Measurements from ENCODE around the gene URI1.

The URI1 gene

GRCh38 chr19:30064771-30065494 is 122.9 kb downstream of the URI1 start:
- H3K4me3 ChIP-seq (ENCODE audit: low read depth, low read length), result no peak overlapping the region
- DNase-seq (ENCODE audit: low read depth), result no peak

- H3K4me3 ChIP-seq (ENCODE audit: low read depth, low read length), result no peak overlapping the region
- DNase-seq (ENCODE audit: low read depth), result no peak
Observed at GRCh38 chr19:30065680-30066606, 123.9 kb downstream of the URI1 start.
